ENCODE data around the gene VWDE. TPM values are rescaled to one million over a fixed set of nuclear protein-coding genes. Genes with fewer than 3 reads are reported as not detected.
A peak's percentile ranks its signal among the peaks of the same experiment; 100 is the strongest.

The VWDE gene
- polyA plus RNA-seq, 4 donors = 3.8 to 5.5 (median 4.4) TPM

- DNase-seq (ENCODE audit: low read depth in 4 of 4, low spot score in 3 of 4) = no peak
Measured at GRCh38 chr7:12350971-12351370, 52.7 kb downstream of the VWDE start.

GRCh38 chr7:12337095-12337494, 66.6 kb downstream of the VWDE start:
- DNase-seq (ENCODE audit: low read depth in 4 of 4, low spot score in 3 of 4) = no peak

DNA sequence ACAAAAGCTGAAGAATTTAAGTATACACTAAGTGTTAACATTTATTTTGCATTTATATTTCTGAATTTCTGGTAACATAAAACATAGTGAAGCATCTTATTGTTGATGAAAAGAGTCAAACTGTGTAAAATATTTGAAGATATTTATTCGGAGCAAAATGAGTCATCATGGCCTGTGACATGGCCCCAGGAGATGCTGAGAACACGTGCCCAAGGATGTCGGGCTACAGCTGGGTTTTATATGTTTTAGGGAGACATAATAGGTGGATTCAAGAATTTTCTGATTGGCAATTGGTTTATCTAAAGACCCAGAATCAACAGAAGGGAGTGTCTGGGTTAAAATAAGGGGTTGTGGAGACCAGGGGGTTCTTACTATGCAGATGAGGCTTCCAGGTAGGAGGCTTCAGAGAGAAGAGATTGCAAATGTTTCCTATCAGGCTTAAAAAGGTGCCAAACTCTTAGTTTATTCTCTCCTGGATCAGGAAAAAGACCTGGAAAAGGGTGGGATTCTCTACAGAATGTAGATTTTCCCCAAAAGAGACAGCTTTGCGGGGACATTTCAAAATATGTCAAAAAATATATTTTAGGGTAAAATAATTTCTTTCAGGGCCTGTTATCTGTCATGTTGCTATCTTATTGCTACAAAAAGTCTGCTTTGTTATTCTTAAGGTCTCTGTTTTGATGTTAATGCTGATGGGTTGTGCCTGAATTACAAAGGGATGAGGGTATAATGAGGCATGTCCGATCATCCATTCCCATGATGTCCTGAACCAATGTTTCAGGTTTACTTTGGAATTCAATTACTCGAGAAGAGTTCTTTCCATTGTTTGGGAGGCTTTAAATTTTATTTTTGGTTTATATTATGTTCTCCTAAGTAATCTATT, 74.5 kb downstream of the VWDE start:
- DNase-seq (ENCODE audit: low read depth in 4 of 4, low spot score in 3 of 4) = no peak

- no peak for DNase-seq (ENCODE audit: low read depth in 4 of 4, low spot score in 3 of 4)
Measured at GRCh38 chr7:12327922-12328321, 75.7 kb downstream of the VWDE start.

DNA sequence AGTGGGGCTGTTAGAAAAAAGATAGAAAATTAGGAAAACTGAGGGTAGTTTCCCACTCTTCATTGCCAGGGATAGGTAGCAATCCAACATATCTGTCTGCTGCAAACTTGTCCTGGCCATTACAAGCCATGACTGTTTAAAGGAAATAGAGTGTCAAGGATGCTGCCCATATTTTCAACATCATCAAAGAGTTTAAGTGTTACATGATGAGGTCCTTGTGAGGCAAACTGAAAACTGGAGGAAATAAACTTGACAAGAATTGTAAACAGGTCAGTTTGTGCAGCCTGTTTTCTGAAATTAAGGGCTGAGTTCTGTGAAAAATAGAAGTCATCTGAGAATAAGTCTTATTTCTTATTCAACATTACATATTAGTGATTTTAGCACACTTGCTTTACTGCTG, 78.0 kb downstream of the VWDE start:
- no peak for DNase-seq (ENCODE audit: low read depth in 4 of 4, low spot score in 3 of 4)

GRCh38 chr7:12323415-12323814, 80.2 kb downstream of the VWDE start:
- no peak for DNase-seq (ENCODE audit: low read depth in 4 of 4, low spot score in 3 of 4)

DNA sequence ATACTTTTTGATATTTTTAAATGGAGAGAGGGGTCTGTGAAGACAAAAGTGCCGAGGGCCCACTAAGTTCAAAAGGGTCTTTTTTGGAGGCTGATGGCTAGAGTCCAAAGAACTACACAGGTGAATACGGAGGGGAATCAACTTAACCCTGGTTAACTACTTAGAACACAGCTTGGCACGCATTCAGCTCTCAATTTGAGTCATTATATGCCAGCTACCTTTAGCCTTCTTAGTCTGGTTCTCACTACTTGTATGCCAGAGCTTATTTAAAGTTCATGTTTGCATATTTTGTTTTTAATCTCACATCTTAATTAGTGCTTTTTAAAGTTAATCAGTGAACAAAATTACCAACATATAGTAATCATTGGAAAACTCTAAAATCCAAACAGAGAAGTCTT, 80.8 kb downstream of the VWDE start:
- DNase-seq (ENCODE audit: low read depth in 4 of 4, low spot score in 3 of 4) = no peak

- DNase-seq (ENCODE audit: low read depth in 4 of 4, low spot score in 3 of 4) = no peak
Measured at GRCh38 chr7:12322284-12322902, 81.3 kb downstream of the VWDE start.

GRCh38 chr7:12320987-12321647, 82.5 kb downstream of the VWDE start:
- DNase-seq (ENCODE audit: low read depth in 4 of 4, low spot score in 3 of 4) = no peak

GRCh38 chr7:12320241-12320986, 83.3 kb downstream of the VWDE start:
- no peak for DNase-seq (ENCODE audit: low read depth in 4 of 4, low spot score in 3 of 4)

GRCh38 chr7:12317675-12318074, 86.0 kb downstream of the VWDE start:
- no peak for DNase-seq (ENCODE audit: low read depth in 4 of 4, low spot score in 3 of 4)

DNA sequence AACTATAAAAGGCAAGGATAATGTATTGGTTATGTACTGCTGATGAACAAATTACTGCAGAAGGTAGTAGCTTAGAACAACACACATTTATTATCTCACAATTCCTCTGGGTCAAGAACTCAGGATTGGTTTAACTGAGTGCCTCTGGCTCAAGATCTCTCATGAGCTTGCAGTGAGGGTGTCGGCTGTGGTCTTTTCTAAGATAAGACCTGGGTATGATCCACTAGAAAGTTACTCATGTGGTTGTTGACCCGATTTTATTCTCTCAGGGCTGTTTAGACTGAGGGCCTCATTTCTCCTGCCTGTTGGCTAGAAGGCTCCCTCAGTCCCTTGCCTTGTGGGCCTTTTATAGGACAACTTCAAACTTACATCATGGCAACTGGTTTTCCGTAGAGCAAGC, 86.7 kb downstream of the VWDE start:
- no peak for DNase-seq (ENCODE audit: low read depth in 4 of 4, low spot score in 3 of 4)

GRCh38 chr7:12315049-12315448, 88.6 kb downstream of the VWDE start:
- DNase-seq (ENCODE audit: low read depth in 4 of 4, low spot score in 3 of 4) = no peak

- DNase-seq (ENCODE audit: low read depth in 4 of 4, low spot score in 3 of 4) = no peak
Measured at GRCh38 chr7:12314199-12314598, 89.5 kb downstream of the VWDE start.

- no peak for DNase-seq (ENCODE audit: low read depth in 4 of 4, low spot score in 3 of 4)
Measured at GRCh38 chr7:12305502-12305901, 98.2 kb downstream of the VWDE start.

GRCh38 chr7:12303495-12303894, 100.2 kb downstream of the VWDE start:
- no peak for DNase-seq (ENCODE audit: low read depth in 4 of 4, low spot score in 3 of 4)

DNA sequence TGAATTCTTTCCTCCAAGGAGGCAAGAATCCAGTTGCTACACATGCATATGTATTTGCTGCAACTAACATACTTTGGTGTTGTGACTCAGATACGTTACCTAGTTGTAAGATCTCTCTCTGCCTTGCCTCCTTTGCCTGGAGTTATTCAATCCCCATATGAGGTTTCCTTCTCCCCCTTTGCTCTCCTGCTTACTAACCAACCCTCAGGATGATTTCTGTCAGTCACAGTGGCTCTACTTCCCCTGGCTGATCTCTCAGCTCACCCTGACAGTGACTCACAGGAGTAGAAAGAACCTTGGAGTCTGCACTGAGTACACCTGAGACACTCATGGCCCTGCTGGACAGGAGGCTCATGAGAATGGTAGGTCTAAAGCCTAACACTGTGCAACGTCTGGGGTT, 100.6 kb downstream of the VWDE start:
- no peak for DNase-seq (ENCODE audit: low read depth in 4 of 4, low spot score in 3 of 4)

DNA sequence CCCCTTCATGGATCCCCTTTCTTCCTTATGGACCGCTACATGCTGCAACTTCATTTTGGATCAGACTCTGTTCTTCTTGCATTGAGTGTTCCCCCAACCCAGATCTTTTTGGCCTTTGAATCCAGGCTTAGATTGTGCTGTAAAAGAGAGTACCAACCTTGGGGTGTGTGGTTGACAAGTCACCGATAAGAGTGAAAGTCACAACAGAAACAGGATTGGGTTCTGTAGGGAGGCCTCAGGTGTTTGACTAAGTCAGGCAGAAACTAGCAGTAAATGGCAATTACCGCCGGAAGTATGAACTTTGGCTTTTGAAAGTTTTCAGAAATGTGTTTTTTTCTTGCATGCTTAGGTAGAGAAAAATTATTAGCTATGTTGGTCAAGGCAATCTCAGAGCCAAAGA, 103.2 kb downstream of the VWDE start:
- DNase-seq (ENCODE audit: low read depth in 4 of 4, low spot score in 3 of 4) = no peak

GRCh38 chr7:12299367-12299766, 104.3 kb downstream of the VWDE start:
- DNase-seq (ENCODE audit: low read depth in 4 of 4, low spot score in 3 of 4) = no peak

DNA sequence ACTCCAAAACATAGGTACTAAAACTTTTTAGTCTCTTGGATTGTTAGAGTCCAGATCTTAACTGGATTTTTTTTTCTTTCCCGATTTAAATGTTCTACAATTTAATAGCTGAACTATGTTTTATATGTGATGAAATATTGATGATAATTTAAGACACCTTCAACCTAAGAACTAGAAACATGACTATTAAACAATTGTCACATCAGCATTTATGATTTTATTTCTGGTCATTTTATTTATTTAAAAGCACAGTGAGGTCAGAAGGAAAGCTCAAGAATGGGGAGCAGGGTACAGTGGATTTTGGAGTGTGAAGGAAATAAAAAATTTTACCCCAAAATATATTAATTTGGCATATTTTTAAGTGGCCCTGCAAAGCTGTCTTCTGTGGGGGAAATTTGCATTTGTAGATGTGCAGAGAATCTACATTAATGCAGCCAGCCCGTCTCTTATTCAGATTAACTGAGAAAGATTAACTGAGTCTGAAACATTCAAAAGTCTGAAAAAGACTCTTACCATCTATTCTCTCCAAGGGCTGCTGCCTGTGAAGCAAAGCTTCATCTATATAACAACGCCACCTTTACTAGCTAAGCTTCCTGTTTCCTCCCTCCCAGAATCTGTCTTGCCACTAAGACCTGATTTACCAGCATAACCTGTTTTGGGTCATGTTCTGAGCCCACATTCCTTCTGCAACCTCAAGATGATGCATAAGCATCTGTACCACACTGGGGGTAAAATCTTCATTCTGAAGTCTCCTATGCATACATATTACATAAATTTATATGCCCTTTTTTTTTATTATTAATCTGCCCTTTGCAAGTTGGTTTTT, 106.2 kb downstream of the VWDE start:
- peak in 1 of 4 donors; percentile 10 for DNase-seq (ENCODE audit: low read depth in 4 of 4, low spot score in 3 of 4)
